Measurements from ENCODE around the gene PHLDB3. TPM values are rescaled to one million over a fixed set of nuclear protein-coding genes. Genes with fewer than 3 reads are reported as not detected.

PHLDB3 gene
- total RNA-seq = 10 to 100 TPM; 45.3 to 92.8 (median 61.9) TPM

DNA sequence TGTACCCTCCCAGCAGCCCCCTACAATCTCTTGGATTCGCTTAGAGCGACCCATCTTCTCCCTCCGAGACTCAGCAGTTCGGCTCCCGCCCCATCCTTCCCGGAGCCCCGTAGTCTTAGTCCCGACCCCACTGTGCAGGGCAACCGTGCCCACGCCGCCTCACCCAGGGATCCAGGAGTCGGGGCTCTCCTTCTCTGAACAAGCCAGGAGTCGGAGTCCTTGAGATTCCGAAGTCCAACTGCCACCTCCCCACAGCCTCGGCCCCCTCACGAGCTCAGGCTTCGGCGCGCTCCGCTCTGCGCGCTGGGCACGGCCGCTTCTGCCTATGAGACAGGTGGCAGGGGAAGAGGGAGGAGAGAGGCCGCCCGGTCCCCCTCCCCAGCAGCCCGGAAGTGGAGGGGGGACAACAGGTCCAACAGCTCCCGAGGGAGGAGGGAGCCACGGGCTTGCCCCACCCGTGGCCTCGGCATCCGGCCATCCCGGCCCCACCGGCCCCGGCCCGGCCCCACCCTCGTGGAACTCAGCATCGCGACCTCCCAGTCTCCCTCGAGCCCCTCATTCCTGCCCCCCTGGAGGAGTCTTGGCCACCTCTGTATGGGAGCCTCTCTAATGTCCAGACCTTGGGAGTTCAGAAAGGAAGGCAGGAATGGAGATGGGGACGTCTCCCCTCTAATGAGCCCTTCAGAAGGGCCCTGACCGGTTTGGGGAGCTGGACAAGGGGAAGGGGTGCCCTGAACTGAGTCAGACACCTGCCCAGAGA lies at the start of gene PHLDB3:
Gene PHLDB3, minus strand, starts transcription at position 321 of the 760 bp plus-strand sequence. CDS start 628 bp downstream, outside the sequence.
- Histone ChIP-seq H3K9me3 (no peaks in the 10 kb centered on the region), H3K27me3 (no peaks in the 10 kb centered on the region), H3K27ac (peak within 1 kb of the TSS; percentile 87 to 96 (median 92)), H3K4me3 (peak within 1 kb of the TSS; percentile 57 to 93 (median 80)), H3K4me1 (peaks cover 13 to 38% (median 24%) of the 10 kb centered on the region in 3 donors), H3K36me3 (peaks cover 0 to 61% (median 12%) of the 10 kb centered on the region in 3 donors)
- DNase-seq = no peak
- 2% methylated on average over 9 to 10 of the region's 42 CpGs for WGBS, 2 donors
- TF ChIP-seq POLR2A (IDR thresholded peaks at IDR 0.05) = no peak
- TF ChIP-seq, protein P1, sequence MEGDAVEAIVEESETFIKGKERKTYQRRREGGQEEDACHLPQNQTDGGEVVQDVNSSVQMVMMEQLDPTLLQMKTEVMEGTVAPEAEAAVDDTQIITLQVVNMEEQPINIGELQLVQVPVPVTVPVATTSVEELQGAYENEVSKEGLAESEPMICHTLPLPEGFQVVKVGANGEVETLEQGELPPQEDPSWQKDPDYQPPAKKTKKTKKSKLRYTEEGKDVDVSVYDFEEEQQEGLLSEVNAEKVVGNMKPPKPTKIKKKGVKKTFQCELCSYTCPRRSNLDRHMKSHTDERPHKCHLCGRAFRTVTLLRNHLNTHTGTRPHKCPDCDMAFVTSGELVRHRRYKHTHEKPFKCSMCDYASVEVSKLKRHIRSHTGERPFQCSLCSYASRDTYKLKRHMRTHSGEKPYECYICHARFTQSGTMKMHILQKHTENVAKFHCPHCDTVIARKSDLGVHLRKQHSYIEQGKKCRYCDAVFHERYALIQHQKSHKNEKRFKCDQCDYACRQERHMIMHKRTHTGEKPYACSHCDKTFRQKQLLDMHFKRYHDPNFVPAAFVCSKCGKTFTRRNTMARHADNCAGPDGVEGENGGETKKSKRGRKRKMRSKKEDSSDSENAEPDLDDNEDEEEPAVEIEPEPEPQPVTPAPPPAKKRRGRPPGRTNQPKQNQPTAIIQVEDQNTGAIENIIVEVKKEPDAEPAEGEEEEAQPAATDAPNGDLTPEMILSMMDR (IDR thresholded peaks at IDR 0.05) = peak in 2 of 6 experiments; percentile 1 to 5
- intact Hi-C loops (cut with DNase I) = no loop called here

DNA sequence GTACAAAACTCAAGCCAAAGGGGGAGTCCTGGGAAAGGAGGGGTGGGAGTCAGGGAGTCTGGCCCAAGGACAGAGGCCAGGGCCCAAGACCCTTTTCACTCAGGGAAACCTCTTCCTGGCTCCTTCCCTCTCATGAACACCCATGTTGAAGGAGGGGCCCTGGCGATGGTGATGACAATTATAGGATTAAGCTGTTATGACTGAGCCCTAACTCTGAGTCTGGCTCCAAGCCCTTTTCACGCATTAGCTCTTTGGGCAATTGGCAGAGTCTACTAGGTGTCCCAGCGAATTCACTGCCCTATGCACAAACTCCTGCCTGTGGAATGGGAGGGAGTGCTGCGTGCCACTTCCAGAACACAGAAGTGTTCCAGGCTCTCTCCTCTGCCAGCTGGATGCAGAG lies 49.1 kb upstream of the PHLDB3 start:
- Histone ChIP-seq H3K27ac (no peak overlapping the region), H3K4me3 (no peak overlapping the region), H3K36me3 (peaks cover 9 to 97% (median 37%) of the 10 kb centered on the region in 3 donors), H3K4me1 (no peaks in the 10 kb centered on the region), H3K9me3 (no peaks in the 10 kb centered on the region), H3K27me3 (no peaks in the 10 kb centered on the region)
- DNase-seq = no peak
- intact Hi-C loops (cut with DNase I) = no loop called here
- 47 to 83% methylated on average over 2 to 4 of the region's 4 CpGs for WGBS, 2 donors
- no peak for TF ChIP-seq POLR2A (IDR thresholded peaks at IDR 0.05)
- TF ChIP-seq, protein P1 (IDR thresholded peaks at IDR 0.05) = no peak

DNA sequence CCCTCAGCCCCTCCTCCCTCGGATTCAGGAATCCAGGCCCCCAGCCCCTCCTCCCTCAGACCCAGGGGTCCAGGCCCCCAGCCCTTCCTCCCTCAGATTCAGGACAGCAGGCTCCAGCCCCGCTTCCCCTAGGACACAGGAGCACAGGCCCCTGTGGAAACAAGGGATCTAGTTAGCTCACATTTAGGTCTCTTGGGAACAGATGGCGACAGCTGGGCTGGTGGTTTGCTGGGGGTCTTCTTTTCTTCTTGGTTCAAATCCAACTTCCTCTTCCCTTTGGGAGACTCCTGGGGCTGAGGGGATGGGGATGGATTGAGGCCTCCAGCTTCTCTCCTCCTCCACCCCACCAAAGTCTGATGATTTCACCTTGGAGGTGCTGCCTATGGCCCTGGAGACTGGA lies 48.1 kb upstream of the PHLDB3 start:
- H3K9me3 ChIP-seq = no peaks in the 10 kb centered on the region
- H3K27me3 ChIP-seq = no peaks in the 10 kb centered on the region
- intact Hi-C loops (cut with DNase I) = no loop called here
- no peaks in the 10 kb centered on the region for H3K4me1 ChIP-seq
- no peak overlapping the region for H3K4me3 ChIP-seq
- no peak for DNase-seq
- H3K36me3 ChIP-seq = peaks cover 9 to 91% (median 30%) of the 10 kb centered on the region in 3 donors
- H3K27ac ChIP-seq = no peak overlapping the region
- 80 to 100% methylated on average over 1 to 2 of the region's 3 CpGs for WGBS, 2 donors
- no peak for TF ChIP-seq POLR2A (IDR thresholded peaks at IDR 0.05)
- TF ChIP-seq, protein P1 (IDR thresholded peaks at IDR 0.05) = no peak

DNA sequence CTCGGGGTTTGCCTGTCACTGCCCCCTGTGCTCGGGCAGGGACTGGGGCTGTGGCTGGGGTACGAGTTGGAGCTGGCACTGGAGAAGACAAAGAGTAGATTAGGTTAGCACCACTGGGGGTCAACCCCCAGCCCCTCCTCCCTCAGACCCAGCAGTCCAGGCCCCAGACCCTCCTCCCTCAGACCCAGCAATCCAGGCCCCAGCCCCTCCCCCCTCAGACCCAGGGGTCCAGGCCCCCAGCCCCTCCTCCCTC lies 47.6 kb upstream of the PHLDB3 start:
- H3K36me3 ChIP-seq = peaks cover 9 to 92% (median 30%) of the 10 kb centered on the region in 3 donors
- 81% methylated on average over 3 of the region's 3 CpGs; no CpG with 5 or more reads in 1 of the 2 donors for WGBS, 2 donors
- DNase-seq = no peak

More for the DNA sequence above, 47.6 kb upstream of the PHLDB3 start:
- H3K4me1 ChIP-seq = no peaks in the 10 kb centered on the region
- intact Hi-C loops (cut with DNase I) = no loop called here
- TF ChIP-seq POLR2A (IDR thresholded peaks at IDR 0.05) = no peak
- TF ChIP-seq, protein P1 (IDR thresholded peaks at IDR 0.05) = no peak
- H3K27ac ChIP-seq = no peak overlapping the region
- H3K4me3 ChIP-seq = no peak overlapping the region
- no peaks in the 10 kb centered on the region for H3K27me3 ChIP-seq
- H3K9me3 ChIP-seq = no peaks in the 10 kb centered on the region

Data from esophagus squamous epithelium (tissue), 5 donors.